ENCODE measurements around the gene DDX41.

DNA sequence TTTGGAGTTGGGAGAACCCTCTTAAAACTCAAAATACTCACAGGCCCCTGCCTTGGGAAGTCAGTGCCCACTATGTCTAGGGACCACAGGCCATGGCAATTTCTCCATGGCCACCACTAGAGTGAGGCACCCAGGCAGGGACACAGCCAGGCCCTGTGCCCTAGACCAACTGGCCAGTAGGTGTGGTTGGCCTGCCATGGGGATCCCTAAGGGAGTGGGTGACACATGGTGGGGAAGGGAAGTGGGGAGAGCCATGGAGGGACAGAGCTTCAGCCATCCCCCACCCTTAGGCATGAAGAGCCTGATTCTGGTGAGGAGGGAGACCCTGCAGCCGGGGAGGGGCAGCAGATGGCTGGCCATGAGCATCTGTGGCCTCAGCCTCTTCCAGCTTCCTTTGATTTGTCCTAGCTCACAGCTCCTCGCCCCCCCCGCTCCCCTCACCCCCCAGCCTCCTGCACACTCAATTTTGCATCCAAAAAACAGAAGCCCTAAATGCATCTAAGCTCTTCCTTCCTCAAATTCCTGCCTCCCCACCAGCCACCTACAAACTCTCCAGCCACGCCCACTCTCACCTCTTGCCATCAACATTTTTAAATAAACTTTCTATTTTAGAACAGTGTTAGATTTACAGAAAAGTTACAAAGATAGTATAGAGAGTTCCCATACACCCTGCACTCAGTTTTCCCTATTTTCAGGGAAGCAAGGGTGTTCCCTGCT is 41.8 kb downstream of the DDX41 start:
- TF ChIP-seq, protein P1, sequence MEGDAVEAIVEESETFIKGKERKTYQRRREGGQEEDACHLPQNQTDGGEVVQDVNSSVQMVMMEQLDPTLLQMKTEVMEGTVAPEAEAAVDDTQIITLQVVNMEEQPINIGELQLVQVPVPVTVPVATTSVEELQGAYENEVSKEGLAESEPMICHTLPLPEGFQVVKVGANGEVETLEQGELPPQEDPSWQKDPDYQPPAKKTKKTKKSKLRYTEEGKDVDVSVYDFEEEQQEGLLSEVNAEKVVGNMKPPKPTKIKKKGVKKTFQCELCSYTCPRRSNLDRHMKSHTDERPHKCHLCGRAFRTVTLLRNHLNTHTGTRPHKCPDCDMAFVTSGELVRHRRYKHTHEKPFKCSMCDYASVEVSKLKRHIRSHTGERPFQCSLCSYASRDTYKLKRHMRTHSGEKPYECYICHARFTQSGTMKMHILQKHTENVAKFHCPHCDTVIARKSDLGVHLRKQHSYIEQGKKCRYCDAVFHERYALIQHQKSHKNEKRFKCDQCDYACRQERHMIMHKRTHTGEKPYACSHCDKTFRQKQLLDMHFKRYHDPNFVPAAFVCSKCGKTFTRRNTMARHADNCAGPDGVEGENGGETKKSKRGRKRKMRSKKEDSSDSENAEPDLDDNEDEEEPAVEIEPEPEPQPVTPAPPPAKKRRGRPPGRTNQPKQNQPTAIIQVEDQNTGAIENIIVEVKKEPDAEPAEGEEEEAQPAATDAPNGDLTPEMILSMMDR (IDR thresholded peaks at IDR 0.05; ENCODE audit: insufficient read depth, low read length) = no peak
- TF ChIP-seq POLR2AphosphoS5 (IDR thresholded peaks at IDR 0.05; ENCODE audit: low read depth) (no peak), GABPA (IDR thresholded peaks at IDR 0.05; ENCODE audit: low read depth) (no peak)
